Fibroblast of peridontal ligament (primary cell): ENCODE measurements around the gene WDHD1.
"Not testable (repeated sequence)": the region's sequence is repeated elsewhere in the genome, so short reads cannot be mapped to it uniquely, and the experiment has no call there.

Experiments used
- DNase-seq: peaks from one replicate; pipeline ENCODE4 v3.0.0-alpha.2; 2010; ENCODE audit errors: extremely low read depth

Gene WDHD1

GRCh38 chr14:55047301-55048053 lies 20.6 kb upstream of the WDHD1 start:
- no peak for DNase-seq

GRCh38 chr14:55045087-55045486 lies 18.2 kb upstream of the WDHD1 start:
- DNase-seq = no peak

- no peak for DNase-seq
These were observed 16.6 kb upstream of the WDHD1 start for GRCh38 chr14:55043528-55043927.

- no peak for DNase-seq
These were observed 11.8 kb upstream of the WDHD1 start for GRCh38 chr14:55038708-55039107.

GRCh38 chr14:55037995-55038394 lies 11.1 kb upstream of the WDHD1 start:
- DNase-seq = not testable (repeated sequence)

GRCh38 chr14:55031190-55031589 lies 4.3 kb upstream of the WDHD1 start:
- no peak for DNase-seq

GRCh38 chr14:55028476-55028875 lies 1.6 kb upstream of the WDHD1 start:
- no peak for DNase-seq

GRCh38 chr14:55028066-55028465 lies 1.2 kb upstream of the WDHD1 start:
- no peak for DNase-seq

- no peak for DNase-seq
These were observed 482 bp downstream of the WDHD1 start for GRCh38 chr14:55026441-55026792.

GRCh38 chr14:55025948-55026347 lies 951 bp downstream of the WDHD1 start:
- no peak for DNase-seq

- DNase-seq = not testable (repeated sequence)
These were observed 2.5 kb downstream of the WDHD1 start for GRCh38 chr14:55024365-55024764.

- DNase-seq = no peak
These were observed 6.8 kb downstream of the WDHD1 start for GRCh38 chr14:55019968-55020554.

GRCh38 chr14:55015006-55015405 lies 11.9 kb downstream of the WDHD1 start:
- no peak for DNase-seq

GRCh38 chr14:55005071-55005470 lies 21.8 kb downstream of the WDHD1 start:
- DNase-seq = no peak

- DNase-seq = peak; percentile 87
These were observed 26.5 kb downstream of the WDHD1 start for GRCh38 chr14:55000381-55000780.

GRCh38 chr14:54985156-54985555 lies 41.7 kb downstream of the WDHD1 start:
- no peak for DNase-seq

- peak; percentile 49 for DNase-seq
These were observed 45.2 kb downstream of the WDHD1 start for GRCh38 chr14:54981698-54982097.

- DNase-seq = no peak
These were observed 47.9 kb downstream of the WDHD1 start for GRCh38 chr14:54979039-54979438.

GRCh38 chr14:54976316-54976715 lies 50.6 kb downstream of the WDHD1 start:
- DNase-seq = peak; percentile 81

- DNase-seq = no peak
These were observed 51.0 kb downstream of the WDHD1 start for GRCh38 chr14:54975856-54976255.

- no peak for DNase-seq
These were observed 52.0 kb downstream of the WDHD1 start for GRCh38 chr14:54974788-54975414.

- DNase-seq = no peak
These were observed 59.4 kb downstream of the WDHD1 start for GRCh38 chr14:54967496-54967895.

- DNase-seq = no peak
These were observed 71.8 kb downstream of the WDHD1 start for GRCh38 chr14:54955143-54955542.
